Fibroblast of peridontal ligament (primary cell): ENCODE results near the gene TDRD7.
A peak's percentile ranks its signal among the peaks of the same experiment; 100 is the strongest.
"Not testable (repeated sequence)": the region's sequence is repeated elsewhere in the genome, so short reads cannot be mapped to it uniquely, and the experiment has no call there.

ENCODE experiments used
- DNase-seq: peaks from one replicate; pipeline ENCODE4 v3.0.0-alpha.2; 2010; ENCODE audit errors: extremely low read depth

TDRD7 gene

DNA sequence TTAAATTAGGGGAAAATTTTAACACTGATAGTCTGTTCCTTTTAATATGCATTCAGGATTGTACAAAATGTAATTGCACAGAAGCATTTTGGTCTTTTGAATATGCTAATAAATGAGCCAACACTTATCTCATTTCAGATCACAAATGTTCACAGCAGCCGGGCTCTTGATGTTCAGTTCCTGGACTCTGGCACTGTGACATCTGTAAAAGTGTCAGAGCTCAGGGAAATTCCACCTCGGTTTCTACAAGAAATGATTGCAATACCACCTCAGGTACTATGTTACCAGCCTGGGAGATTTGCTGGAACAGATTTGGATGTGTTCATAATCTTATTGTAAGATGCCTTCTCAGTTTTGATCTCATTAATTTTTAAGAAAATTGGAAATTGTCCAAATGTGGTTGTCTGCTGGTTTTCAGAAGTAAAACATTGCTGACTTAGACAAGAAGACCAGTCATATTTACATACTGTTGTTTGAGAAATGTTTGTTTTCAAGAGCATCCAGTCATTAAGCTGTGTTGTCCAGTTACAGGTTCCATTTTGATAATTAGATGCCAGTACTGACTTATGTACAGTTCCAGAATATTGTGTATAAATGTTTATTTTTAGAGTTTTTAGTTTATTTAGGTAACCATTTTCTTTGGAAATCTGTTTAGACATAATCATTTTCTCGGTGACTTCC lies 66.5 kb downstream of the TDRD7 start:
- no peak for DNase-seq

DNA sequence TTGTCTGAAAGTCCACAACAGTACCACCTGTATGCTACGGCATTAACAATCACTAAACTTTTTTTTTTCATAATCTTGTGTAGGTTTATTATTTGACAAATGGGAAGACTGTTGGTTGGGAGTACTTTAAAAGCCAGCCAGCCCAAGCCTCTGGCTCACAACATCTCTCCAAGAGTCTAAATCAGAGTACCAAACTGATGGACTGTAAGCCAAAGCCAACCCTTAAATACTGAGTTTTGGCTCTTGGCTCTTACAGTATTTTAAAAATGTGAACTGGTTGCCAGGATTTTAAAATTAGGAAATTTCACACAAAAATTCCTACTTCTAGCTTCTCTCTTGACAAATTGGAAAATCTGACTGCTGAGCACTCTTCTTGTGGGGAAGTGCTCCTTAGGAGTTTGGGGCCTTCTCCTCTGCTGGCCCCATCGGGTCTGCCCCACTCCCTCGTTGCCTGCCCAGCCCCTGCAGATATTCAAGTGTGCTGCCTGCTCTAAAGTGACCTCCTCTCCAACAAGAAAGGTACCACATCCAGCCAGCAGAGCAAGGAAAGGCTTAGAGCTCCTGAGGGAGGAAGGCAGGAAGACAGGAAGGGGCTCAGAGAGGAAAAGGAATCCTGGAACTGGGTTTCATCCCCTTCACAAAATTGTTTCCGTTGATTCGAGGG lies 67.7 kb downstream of the TDRD7 start:
- DNase-seq = peak; percentile 27

DNA sequence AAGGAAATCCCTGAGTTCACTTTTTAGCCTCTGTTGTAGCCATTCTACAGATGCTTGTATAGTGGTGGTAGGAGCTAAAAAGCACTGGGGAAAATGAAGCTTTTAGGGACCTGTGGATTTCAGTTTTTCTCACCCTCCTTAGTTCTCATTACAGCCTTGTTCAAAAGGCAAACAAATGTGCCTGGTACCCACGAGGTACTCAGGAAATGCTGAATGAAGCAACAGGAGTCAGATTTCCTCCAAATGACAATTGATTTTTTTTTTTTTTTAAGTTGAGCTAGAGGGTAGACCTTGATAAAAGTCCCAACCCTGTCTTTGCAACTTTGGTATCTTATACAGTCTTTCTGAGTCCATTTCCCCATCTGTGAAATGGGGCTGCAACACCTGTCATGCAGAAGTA lies 68.3 kb downstream of the TDRD7 start:
- DNase-seq = no peak

DNA sequence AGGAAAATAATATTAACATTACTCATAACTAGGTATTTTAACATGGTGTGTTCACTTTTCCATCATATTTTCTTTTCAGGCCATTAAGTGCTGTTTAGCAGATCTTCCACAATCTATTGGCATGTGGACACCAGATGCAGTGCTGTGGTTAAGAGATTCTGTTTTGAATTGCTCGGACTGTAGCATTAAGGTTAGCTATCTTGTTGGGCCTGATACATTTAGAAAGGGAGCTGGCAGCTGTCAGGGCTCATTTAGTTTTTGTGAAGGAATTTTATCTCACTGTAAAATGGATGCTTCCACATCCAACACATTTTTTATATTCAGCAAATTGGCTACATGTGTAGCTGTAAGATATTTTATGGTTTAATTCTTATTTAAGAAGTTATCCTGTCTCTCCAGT lies 68.9 kb downstream of the TDRD7 start:
- no peak for DNase-seq

DNA sequence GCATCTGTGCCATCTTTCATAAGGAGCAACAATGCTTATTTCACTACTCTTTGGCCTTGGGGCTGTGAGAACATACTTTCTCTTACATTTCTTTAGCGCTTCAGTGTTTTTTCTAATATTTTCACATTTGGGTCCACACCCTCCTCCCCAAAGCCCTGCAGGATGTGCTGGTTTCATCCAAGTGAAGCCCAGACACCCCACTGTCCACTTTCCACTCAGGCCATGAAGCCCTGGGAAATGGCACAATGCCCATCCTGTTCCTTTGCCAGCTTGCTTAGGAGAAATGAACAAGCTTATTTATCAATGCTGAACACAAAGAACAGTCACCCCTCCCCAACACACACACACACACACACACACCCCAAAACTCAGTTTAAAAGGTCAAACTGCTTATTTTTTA lies 72.2 kb downstream of the TDRD7 start:
- no peak for DNase-seq

DNA sequence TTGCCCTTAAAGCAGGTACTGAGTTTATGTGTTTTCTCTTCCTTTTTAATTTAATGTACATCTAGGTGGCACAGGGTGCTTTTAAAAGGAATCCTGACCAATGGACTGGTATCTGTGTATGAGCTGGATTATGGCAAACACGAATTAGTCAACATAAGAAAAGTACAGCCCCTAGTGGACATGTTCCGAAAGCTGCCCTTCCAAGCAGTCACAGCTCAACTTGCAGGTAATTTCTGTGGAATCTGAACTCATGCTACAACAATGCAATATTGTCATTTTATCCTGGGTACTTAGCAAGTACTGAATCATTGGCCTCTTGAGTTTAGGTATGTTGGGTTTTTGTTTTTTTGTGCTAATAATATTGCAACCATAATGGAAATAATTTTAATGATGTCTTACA lies 75.2 kb downstream of the TDRD7 start:
- DNase-seq = no peak

DNA sequence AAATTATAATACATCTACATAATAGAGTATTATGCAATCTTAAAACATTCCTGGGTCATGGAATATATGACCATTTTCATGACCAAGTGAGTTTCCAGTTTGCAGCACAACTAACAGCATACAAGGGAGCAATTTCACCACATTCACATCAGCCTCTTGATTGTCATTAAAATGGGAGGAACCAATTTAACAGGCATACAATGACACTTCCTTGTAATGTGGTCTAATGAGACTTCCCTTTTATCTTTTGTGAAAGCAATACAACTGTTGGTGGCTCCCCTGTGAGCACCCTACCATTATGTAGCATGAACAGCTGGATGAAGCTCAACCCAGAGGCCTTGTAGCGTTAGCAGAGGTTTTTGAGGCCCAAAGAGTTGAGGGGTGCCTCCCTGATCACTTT lies 76.0 kb downstream of the TDRD7 start:
- DNase-seq = no peak

DNA sequence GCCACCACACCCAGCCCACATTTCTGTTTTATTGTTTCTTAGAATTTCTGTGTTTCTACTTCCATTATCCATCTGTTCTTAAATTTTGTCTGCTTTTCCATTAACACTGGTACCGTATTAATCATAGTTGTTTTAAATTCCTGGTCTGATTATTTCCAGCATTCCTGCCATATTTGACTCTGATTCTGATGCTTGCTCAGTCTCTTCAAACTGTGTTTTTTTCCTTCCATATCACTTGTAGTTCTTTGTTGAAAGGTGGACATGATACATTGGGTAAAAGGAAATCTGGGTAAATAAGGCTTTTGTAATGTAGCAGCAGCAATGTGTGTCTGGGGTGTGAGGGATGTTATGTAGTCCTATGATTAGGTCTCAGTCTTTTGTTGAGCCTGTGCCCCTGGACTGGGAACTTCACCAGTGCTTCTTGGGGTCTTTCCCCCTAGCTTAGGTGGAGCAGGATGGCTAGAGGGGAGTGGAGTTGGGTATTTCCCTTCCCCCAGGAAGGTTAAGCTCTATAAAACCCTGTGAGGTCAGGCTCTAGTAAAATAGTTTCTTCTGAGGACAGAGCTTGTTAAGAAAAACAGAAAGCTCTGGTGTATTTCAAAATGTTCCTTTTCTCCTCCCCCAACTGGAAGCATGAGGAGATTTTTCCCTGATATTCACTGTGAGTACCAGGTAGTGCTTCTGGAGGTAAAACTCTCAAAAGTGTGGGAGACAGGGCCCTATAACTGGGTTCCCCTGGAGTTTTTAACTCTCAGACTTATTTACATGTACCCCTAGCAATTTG lies 79.5 kb downstream of the TDRD7 start:
- DNase-seq = no peak

DNA sequence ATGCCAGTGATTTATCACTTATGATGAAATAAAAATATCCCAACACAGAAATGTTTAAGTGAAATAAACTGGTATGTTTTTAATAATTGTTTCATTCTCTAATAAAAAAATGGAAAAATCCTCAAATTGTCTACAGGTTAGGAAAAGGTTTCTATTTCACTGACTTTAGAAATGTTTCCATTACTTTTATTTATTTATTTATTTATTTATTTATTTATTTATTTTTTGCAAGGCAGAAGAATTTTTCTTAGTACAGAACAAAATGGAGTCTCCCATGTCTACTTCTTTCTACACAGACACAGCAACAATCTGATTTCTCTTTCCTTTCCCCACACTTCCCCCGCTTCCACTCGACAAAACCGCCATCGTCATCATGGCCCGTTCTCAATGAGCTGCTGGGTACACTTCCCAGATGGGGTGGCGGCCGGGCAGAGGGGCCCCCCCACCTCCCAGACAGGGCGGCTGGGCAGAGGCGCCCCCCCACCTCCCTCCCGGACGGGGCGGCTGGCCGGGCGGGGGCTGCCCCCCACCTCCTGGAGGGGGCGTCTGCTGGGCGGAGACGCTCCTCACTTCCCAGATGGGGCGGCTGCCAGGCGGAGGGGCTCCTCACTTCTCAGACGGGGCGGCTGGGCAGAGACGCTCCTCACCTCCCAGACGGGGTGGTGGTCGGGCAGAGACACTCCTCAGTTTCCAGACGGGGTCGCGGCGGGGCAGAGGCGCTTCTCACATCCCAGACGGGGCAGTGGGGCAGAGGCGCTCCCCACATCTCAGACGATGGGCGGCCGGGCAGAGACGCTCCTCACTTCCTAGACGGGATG lies 85.9 kb downstream of the TDRD7 start:
- not testable (repeated sequence) for DNase-seq

DNA sequence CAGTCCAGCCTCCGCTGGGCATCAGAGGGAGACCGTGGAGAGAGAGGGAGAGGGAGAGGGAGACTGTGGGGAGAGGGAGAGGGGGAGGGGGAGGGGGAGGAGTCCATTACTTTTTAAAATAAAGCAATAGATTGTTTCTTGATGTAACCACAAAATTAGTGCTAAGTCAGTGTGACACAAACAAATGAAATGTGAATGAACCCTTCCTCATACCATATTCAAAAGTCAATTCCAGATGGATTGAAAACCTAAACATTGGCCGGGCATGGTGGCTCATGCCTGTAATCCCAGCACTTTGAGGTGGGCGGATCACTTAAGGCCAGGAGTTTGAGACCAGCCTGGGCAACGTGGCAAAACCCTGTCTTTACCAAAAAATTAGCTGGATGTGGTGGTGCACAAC lies 87.0 kb downstream of the TDRD7 start:
- DNase-seq = peak; percentile 16

DNA sequence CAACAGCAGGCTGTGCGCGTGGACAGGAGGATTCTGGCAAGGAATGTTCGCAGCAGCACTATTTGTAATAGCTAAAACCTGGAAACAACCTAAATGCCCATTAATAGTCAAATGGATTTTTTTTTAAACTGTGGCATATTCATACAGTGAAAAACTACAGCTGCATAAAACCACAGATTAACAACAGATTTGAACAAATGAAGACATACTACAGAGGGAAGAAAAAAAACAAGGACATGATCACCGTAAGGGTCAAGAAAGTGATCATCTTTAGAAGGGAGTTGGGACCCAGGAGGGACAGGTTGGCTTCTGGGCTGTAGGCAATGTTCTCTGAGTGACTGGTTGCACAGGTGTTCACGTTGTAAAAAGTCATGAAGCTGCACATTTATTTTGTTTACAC lies 88.4 kb downstream of the TDRD7 start:
- DNase-seq = no peak

DNA sequence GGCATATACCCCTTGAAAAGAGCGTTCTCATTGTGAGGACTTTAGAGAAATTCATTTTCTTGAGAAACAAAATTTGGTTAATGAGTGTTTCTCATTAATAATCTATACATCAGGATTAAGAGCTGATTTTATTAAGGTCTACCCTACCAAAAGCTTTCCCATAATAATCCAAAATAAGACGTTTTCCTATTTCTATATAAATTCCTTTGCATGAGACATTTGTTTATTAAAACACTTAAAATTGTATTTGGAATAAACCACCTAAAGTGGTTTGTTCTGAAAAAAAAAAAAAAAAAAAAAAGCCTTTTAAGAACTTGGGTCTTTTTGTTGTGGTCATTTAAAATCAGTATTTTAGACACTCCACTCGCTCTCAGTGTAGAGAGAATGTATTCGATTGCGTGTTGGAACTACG lies 88.9 kb downstream of the TDRD7 start:
- DNase-seq = no peak

DNA sequence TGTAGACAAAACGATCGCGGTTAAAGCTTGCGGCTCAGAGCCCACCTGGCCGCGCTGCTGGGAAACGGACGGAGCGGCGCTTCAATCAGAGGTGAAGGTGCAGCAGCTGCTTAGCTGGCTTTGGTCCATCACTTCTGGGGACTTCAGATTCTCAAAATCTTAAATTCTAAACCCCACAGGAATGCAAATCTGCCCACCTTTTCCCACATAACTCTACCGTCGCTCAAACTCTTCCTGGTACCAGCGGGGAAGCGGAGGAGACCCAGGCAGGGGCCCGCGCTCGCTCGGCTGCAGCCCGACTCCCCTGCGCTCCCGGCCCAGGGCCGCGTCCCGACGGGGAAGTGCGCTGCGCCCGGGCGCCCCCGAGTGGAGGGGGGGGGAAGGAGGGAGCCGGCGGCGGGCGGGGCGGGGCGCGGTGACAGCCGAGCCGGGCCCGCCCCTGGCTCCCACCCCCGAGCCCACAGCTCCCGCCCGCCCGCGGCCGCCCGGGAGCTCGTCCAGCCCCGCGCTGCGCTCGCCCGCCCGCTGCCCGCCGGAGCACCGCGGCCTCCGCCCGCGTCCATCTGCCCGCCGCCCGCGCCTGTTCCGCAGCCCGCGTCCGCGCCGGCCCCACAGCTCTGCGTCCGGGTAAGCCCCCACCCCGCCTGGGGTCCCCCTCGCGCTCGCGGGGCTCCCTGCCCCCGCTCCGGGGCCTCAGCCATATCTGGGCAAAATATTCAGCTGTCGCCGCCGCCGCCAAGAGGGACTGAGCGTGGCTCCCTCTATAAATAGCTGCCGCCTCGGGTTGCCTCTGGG lies 89.5 kb downstream of the TDRD7 start, which contains the start of gene TMOD1:
Gene TMOD1, plus strand, starts transcription at position 490 of the 795 bp plus-strand sequence. CDS start 22,523 bp downstream, outside the sequence.
- DNase-seq = no peak

DNA sequence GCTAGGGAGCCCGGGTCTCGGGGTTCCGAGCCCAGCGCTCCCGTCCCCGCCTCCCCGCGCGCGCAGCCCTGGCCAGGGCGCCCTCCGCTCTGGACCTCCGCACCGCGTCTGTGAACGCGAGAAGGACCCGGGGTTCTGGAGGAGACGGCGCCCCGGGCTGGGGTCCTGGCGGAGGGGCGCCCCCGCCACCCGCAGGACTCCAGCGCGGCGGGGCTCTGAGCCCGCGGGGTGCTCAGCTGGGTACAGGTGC lies 90.0 kb downstream of the TDRD7 start:
- no peak for DNase-seq

DNA sequence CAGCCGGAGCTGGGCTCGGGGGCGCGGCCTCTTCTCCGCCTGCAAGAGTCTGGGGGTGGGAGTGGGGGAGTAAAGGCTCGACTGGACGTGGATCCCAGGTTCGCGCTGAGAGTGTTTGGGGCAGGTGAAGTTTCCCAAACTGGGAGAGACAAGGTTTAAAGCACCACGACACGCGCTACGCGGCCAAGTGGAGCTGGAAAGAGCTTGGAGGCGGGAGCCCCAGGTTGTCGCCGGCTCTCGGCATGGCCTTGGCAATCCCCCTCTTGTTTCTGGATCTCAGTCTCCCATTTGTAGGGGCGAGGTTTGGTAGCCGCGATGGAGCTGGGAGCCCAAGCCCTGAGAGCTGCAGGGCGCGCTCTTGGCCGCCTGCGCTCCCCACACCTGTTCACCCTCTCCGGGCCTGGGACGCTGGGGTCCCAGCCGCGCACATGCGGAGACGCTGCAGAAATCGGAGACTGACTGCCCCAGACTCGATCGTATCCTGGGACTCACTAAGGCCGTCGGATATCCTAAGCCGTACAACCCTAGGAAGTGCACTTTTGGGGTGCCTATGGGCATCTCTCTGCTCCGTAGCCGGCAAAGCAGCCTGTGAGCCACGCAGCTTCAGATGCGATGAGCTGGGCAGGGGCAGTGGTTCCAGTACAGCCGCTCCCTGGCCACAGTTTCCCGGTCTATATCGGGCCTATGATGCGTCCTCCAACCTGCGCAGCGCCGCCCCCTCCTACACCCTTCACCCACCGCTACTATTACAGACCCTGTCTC lies 90.5 kb downstream of the TDRD7 start:
- DNase-seq = no peak

DNA sequence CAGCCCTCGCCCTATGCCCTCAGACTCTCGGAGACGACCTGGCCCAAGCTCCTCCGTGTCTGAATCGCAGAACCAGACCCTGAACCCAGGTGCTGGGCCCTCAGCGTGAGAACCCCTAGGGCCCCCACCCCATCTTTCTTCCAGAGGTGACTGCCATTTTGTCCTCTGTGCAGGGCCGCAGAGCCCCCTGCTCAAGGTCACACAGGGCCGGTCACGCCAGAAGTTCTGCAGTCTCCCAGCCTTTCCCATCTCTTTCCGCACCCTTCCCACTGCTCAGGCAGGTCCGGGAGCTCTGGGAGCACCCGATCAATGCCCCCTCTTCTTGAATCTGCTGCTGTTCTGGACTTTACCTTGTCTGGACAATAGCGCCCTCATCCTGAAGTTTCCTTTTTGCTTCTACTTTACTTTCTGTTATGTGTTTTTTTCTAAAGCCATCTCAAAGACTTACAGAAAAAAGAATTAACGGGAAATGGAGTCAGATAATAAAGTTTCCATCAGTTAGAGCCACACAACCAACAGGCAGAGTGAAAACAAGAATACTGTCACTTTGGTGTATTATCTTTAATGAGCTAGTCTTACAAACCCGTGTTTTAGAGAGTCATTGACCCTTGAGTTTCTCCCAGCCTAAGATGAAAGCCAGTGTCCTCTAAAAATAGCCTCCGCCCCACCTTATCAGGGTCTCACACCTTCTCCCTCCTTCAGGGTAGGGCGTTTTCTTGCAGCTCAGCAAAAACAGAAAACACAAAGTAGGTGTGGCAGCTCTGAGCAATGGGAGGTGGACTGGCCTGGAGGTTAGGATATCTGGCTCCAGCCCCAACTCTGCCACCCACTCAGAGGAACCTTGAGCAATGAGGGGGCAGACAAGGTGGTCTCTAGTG lies 91.3 kb downstream of the TDRD7 start:
- DNase-seq = no peak

DNA sequence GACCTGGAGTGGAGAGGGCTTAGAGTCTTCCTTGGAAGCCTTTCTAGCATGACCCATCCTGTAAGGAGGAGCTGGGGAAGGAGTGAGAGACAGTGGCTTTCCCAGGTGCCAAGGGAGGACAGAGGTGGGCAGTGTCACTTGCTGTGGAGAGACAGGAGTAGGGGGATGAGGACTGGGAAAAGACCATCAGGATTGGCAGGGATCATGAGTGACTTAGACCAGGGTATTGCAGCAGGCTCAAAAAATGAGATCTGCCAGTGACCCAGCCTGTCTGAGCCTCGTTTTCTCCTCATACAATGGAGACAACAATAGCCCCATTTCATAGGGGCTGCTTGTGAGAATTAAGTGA lies 91.9 kb downstream of the TDRD7 start:
- no peak for DNase-seq

DNA sequence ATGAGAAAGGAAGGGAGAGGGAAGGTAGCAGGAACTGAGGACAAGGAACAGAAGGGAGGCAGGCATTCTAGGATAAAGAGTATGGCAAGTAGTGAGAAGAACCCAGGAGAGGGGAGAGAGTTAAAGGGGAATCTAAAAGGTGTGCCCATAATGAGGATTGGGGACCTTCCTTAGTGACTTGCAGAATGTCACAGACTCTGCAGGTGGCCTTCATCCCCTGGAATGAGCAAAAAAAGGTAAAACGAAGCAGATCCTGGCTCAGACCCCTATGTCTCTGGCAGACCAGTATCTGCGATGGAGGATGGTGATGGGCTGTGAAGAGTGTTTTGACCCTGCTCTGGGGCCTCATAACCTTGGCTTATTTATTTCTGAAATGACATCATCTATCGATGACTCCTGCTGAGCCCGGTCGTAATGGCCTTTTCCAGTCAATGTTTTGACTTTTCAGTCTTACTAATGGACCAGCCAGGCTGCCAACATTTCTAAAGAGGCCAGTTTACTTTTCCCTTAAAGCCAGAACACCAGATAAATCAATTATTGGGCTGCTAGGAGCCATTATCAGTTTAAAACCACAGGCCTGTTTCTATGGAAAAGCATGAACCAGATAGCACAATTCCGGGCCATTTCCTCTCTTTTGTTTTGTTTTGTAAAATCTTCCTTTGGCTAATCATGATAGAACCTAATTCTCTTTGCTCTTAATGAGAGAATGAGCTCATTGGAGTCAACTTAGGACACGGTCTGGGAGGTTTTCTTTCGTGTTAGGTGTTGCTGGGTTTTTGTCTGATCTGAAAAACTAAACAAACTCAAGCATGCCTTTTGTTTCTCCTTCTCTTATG lies 92.7 kb downstream of the TDRD7 start:
- no peak for DNase-seq

DNA sequence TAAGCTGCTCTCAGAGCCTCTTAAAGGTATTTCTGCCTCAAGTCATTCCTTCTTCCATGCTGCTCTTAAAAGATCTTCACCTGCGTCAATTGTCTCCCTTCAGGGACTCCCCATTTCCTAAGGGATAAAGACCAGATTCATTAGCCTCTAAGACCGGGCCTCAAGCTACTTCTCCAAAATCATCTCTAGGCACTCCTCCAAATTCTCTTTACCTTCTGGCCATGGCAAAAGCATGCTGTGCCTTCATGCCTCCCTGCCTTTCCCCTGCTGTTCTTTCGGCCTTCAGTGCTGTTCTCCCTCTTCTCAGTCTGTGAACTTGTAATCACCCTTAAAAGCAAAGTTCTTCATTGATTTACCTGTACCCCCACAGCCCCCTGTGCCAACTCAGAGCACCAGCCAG lies 93.9 kb downstream of the TDRD7 start:
- no peak for DNase-seq
